ENCODE measurements around the gene BZW2.

The BZW2 gene

DNA sequence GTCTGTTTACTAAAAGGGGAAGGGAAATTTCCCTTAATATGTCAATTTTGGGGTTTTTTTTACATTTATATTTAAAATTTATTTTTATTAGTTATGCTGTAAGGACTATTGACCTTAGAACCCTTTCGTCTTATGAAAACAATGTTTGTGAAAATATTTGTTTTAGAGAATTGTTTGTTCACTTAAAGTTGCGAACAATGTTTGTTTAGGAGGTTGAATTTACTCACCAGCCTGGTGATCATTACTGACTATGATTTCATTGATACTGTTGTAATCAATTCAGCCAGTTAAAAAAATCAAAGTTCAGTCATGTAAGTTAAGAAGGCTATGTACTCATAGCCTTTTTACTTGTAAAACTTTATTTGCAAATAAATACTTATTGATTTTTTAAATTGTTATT, 80.2 kb downstream of the BZW2 start:
- no peak for DNase-seq

- no peak for DNase-seq
Observed at GRCh38 chr7:16727736-16728135, 81.8 kb downstream of the BZW2 start.

- DNase-seq, result no peak
Observed at GRCh38 chr7:16728811-16729210, 82.8 kb downstream of the BZW2 start.

DNA sequence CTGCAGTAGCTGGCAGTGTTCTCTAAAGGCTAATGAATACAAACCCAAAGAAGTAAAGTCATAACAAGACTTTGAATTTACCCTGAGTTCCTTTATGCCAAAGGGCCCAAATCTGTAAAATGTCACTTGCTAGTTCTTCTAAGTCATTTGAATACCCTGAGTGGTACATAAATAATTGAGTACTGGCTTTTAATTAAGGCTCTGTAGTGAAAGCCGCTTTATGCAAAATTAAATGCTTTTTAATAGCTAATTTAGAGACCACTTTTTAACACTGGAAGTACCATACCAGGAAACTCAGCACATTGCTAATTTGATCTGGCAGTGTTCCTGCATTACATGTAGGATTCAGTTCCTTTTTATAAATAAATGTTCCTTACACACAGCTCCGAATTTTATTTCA, 83.6 kb downstream of the BZW2 start:
- no peak for DNase-seq

DNA sequence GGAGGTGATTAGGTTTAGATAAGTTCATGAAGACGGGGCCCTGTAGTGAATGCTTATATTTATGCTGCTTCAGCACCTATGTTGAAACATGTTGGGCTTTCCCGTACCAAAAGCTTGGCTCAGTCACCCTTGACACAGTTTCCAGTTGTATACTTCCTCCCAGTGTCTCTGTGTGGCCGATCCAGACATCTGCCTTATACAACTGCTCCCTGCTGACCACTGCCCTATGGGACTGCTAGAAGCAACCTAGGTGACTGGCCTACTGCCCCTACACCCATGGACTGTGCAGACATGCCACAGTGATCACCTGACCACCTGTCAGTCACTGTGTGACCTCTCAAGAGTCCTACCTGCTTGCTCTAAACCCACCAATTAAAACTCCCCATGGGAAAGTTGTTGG, 85.0 kb downstream of the BZW2 start:
- DNase-seq, result no peak

DNA sequence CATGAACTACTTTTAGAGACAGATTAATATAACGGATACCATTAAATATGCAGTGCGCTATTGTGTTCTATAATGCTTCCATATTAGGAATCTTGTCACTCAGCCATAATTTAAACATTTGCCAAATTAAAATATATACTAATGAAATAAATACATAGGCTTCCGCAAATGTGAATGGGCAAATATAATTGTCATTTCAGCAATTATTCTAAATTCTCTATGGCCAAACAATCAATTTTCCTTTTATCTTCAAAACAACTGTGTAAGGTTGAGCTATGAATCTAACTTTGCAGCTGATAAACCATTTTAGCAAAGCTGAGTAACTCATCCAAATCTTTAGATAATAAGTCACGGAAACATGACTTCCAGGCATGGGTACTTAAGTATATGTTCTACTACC, 86.8 kb downstream of the BZW2 start:
- no peak for DNase-seq

- no peak for DNase-seq
Observed at GRCh38 chr7:16734148-16734726, 88.3 kb downstream of the BZW2 start.

DNA sequence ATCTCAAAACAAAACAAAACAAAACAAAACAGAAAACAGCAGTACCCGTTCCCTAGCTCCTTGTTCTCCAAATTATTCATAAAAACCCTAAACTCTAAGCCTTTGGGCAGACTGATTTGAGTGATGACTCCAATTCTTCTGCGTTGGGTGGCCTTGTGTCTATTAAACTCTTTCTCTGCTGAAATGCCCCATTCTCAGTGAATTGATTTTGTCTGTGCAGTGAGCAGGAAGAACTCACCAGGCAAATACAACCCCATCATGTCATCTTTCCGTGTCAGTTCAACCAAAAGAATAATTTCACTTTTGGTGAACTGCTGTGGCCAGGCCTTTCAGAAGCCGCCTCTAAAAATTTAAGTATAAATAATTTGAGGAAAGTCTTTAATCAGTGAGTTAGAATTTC, 89.0 kb downstream of the BZW2 start:
- DNase-seq, result no peak

DNA sequence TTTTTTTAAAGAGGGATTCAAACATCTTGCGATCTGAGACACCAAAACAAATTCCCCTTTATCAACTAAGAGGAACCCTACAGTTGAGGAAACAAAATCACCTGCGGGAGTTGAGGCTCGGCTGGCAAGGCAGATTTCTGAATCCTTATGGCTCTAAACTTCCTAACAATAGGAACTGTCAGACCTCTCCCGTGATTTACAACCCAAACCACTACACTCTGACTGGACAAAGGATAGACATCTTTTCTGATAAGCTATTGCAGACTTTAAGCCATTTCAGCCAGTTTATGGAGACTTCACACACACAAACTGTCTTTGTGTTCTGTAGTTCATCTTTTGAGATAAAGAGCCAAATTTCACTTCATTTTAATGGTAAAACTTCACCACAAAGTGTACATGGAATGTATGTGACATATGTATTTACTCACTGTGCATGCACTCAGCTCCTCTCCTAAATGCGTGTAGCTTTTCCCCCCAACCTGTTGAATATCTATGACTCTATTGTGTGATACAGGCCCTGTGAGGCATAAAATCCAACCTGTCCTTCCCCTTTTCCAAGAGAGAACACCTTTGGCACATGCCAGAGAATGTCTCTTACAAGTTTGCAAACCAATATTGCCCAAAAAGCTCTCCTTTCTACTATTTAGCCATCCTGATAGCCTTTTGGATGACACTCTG, 92.2 kb downstream of the BZW2 start:
- no peak for DNase-seq

DNA sequence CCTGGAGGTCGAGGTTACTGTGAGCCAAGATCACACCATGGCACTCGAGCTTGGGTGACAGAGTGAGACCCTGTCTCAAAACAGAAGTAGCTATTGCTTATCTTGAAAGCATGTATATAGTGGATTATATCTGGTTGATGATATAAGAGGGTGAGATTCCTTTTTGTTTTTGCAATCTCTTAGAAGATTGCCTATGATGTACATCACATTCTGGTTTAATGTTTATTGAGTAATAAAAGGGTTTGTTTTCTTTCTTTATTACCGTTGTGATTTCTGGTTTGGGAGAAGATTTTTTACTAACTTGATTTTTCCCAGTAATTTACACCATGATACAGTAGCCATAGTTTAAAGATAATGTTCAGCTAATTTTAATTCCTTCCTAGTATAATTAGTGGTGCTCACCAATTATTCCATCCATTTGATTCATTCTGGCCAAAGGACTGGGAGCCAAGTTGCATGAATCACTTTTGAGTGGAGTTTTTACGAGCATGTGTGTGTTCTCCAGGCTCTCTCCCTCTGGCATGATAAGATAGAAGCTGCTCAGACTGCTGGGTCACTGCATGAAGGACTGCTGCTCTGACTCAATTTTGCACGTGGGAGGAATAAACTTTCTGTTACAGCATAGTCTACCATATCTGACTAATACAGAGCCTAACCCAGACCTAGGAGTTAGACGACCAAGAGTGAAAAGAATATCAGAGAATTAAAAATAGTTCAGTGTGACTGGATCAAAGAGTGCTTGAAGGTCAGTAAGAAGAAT, 94.1 kb downstream of the BZW2 start:
- DNase-seq, result no peak

- DNase-seq, result no peak
Observed at GRCh38 chr7:16740623-16740953, 94.6 kb downstream of the BZW2 start.

DNA sequence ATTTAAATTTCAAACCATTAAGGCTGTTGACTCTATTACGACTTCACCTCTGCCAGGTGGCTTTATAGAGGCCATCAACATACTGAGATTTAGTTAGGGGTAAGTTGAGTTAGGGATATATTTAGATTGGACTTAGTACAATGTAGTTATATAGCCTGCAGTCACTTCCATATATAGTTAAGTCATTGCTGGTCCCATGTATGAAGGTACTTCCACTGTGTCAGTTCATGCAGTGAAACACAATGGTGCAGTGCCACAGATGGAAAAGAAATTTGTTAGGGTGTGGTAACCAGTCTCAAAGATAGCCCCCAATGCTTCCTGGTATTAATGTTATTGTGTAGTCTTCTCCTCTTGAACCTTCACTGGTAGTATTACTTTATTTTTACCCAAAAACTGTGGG, 95.0 kb downstream of the BZW2 start:
- DNase-seq, result no peak

- DNase-seq, result no peak
Observed at GRCh38 chr7:16741676-16742075, 95.7 kb downstream of the BZW2 start.

DNA sequence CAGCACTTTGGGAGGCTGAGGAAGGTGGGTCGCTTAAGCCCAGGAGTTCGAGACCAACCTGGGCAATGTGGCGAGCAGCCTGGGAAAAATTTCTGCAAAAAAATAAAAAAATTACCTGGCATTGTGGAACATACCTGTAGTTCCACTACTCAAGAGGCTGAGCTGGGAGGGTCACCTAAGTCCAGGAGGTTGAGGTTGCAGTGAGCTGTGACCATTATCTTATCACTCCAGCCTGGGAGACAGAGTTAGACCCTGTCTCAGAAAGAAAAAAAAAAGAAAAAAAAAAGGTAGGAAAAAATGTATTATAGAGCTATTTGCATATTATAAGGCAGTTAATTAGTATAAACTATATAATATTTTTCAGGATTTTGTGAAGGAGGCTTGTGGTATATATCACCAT, 96.6 kb downstream of the BZW2 start:
- no peak for DNase-seq

DNA sequence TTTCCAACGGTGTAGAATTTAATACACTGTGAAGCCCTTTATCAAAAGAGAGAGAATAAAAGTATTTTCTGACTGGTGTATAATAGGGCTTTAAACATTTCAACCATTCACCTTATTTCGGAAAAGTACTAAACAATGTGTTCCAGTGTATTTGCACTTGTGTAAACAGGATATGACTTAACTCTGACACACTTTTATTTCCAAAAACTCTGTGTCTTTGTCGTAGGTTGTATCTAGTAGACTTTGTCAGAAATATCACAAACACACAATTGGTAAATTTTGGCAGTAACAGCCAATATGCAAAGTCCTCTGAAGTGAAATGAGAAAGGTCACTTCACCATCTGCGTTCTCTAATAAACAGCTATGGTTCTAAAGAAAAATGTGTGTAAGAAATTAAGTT, 97.3 kb downstream of the BZW2 start:
- no peak for DNase-seq

- no peak for DNase-seq
Observed at GRCh38 chr7:16744518-16745250, 98.7 kb downstream of the BZW2 start.

GRCh38 chr7:16745645-16746044, 99.7 kb downstream of the BZW2 start:
- no peak for DNase-seq

GRCh38 chr7:16747102-16747501, 101.1 kb downstream of the BZW2 start:
- no peak for DNase-seq

- DNase-seq, result peak; percentile 84
Observed at GRCh38 chr7:16753102-16753931, 107.3 kb downstream of the BZW2 start, which contains the start of gene TSPAN13. TSS of gene TSPAN13 (plus strand) at chr7:16753755. CDS start at chr7:16753968, 213 bp downstream.

DNA sequence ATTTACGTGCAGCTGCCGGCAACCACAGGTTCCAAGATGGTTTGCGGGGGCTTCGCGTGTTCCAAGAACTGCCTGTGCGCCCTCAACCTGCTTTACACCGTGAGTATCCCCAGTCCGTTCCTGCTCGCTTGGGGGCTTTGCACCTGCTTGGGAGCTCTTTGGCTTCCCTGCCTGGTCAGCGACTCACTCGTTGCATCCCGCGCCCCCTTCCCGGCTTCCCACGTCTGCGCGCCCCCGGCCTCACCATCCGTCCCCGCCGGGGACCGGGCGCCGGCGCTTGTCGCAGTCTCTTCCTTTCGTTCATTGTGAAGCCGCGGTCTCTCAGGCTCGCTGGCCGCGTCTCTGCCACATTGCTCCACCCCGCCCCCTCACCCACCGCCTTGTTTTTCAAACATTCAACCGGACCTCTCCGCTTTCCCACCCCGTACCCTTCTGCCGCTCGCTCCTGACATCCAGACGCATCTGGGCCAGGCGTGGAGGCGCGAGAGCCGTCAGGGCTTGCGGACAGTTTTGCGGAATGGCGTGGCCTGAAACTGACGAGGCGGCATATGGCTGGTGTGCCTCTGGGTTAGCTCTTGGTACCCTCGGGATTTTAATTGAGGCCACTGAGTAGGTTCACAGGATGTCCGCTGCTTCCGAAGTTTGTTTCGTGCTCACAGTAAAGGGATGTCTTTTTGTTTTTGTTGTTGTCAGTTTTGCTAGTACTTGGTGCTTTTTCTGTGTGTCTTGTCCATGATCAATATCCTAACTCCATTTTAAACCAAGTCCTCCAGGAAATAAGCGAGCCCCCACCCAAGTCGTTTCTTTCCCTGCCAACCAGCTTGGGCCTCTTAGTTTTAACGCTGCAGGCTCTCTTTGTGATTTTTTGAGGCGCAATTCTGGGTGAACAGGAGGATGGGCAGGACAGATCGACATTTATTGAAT, 108.2 kb downstream of the BZW2 start:
- DNase-seq, result peak; percentile 60

GRCh38 chr7:16754856-16755317, 108.9 kb downstream of the BZW2 start:
- DNase-seq, result no peak

DNA sequence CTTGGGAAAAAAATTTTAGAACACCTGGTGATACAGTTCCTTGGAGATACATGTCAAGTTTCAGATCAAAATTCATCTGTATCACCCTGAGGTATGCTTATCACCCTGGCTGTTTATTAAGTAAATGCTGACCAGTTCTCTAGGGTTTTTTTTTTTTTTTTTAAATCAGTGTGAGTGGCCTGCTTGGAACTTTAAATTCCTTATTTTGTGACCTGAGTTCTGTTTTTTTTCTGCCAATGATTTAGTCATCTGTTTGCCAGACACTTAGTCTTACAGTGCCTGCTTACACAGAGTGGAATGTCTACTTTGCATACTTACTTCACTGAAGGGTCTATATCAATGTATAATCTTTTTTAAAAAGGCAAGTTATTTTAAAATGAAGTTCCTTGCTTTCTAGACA, 109.4 kb downstream of the BZW2 start:
- no peak for DNase-seq
